Measurements from ENCODE around the gene PAWR. TPM values are rescaled to one million over a fixed set of nuclear protein-coding genes. Genes with fewer than 3 reads are reported as not detected.
"Not testable (repeated sequence)": the region's sequence is repeated elsewhere in the genome, so short reads cannot be mapped to it uniquely, and the experiment has no call there.

The PAWR gene
- total and polyA plus RNA-seq, 2 donors from 2014 or later, result 30.7 to 69.2 TPM

GRCh38 chr12:79650440-79650839 is 40.3 kb downstream of the PAWR start:
- intact Hi-C loops (cut with DNase I), result no loop called here
- no peak overlapping the region for H3K9ac ChIP-seq (ENCODE audit: low read length in 3 of 3)

GRCh38 chr12:79648881-79649280 is 41.9 kb downstream of the PAWR start:
- Histone ChIP-seq H3K4me1 (ENCODE audit: control insufficient read depth in 2 of 3, insufficient read depth in 2 of 3, low read depth in 1 of 3, low read length in 3 of 3) (peaks cover 0 to 9% (median 5%) of the 10 kb centered on the region in 3 donors), H3K9ac (ENCODE audit: low read length in 3 of 3) (no peak overlapping the region), H3K9me3 (ENCODE audit: control insufficient read depth in 2 of 3, insufficient read depth in 1 of 3, low read length in 3 of 3) (no peaks in the 10 kb centered on the region), H3K4me3 (ENCODE audit: low read length in 3 of 3) (no peak overlapping the region), H3K27ac (ENCODE audit: low read depth in 2 of 2, low read length in 2 of 2) (no peak overlapping the region), H3K27me3 (ENCODE audit: control insufficient read depth, insufficient read depth, low read length) (no peaks in the 10 kb centered on the region), H3K36me3 (ENCODE audit: control insufficient read depth in 2 of 3, insufficient read depth in 3 of 3, low read length in 3 of 3) (no peaks in the 10 kb centered on the region)
- FAIRE-seq (no peak), DNase-seq (peak in 2 of 5 donors; percentile 13 to 26)
- intact Hi-C loops (cut with DNase I), result no loop called here
- TF ChIP-seq CTCF (IDR thresholded peaks at IDR 0.05; ENCODE audit: borderline replicate concordance, extremely low read depth, insufficient read depth), result no peak

More at GRCh38 chr12:79650440-79650839, 40.3 kb downstream of the PAWR start:
- Histone ChIP-seq H3K36me3 (ENCODE audit: control insufficient read depth in 2 of 3, insufficient read depth in 3 of 3, low read length in 3 of 3) (no peaks in the 10 kb centered on the region), H3K9me3 (ENCODE audit: control insufficient read depth in 2 of 3, insufficient read depth in 1 of 3, low read length in 3 of 3) (no peaks in the 10 kb centered on the region), H3K27ac (ENCODE audit: low read depth in 2 of 2, low read length in 2 of 2) (no peak overlapping the region), H3K4me1 (ENCODE audit: control insufficient read depth in 2 of 3, insufficient read depth in 2 of 3, low read depth in 1 of 3, low read length in 3 of 3) (peaks cover 0 to 5% (median 0%) of the 10 kb centered on the region in 3 donors), H3K4me3 (ENCODE audit: low read length in 3 of 3) (no peak overlapping the region), H3K27me3 (ENCODE audit: control insufficient read depth, insufficient read depth, low read length) (no peaks in the 10 kb centered on the region)
- TF ChIP-seq CTCF (IDR thresholded peaks at IDR 0.05; ENCODE audit: borderline replicate concordance, extremely low read depth, insufficient read depth), result no peak
- DNase-seq (no peak), FAIRE-seq (no peak)

- H3K27me3 ChIP-seq (ENCODE audit: control insufficient read depth, insufficient read depth, low read length); FAIRE-seq; H3K36me3 ChIP-seq (ENCODE audit: control insufficient read depth in 2 of 3, insufficient read depth in 3 of 3, low read length in 3 of 3); H3K4me1 ChIP-seq (ENCODE audit: control insufficient read depth in 2 of 3, insufficient read depth in 2 of 3, low read depth in 1 of 3, low read length in 3 of 3); intact Hi-C loops (cut with DNase I); H3K9ac ChIP-seq (ENCODE audit: low read length in 3 of 3); DNase-seq; H3K9me3 ChIP-seq (ENCODE audit: control insufficient read depth in 2 of 3, insufficient read depth in 1 of 3, low read length in 3 of 3); H3K27ac ChIP-seq (ENCODE audit: low read depth in 2 of 2, low read length in 2 of 2); H3K4me3 ChIP-seq (ENCODE audit: low read length in 3 of 3): not testable (repeated sequence)
Observed at GRCh38 chr12:79646843-79647242, 43.9 kb downstream of the PAWR start.

GRCh38 chr12:79645235-79645630 is 45.5 kb downstream of the PAWR start:
- Histone ChIP-seq H3K4me3 (ENCODE audit: low read length in 3 of 3) (no peak overlapping the region), H3K9me3 (ENCODE audit: control insufficient read depth in 2 of 3, insufficient read depth in 1 of 3, low read length in 3 of 3) (no peaks in the 10 kb centered on the region), H3K27ac (ENCODE audit: low read depth in 2 of 2, low read length in 2 of 2) (no peak overlapping the region), H3K4me1 (ENCODE audit: control insufficient read depth in 2 of 3, insufficient read depth in 2 of 3, low read depth in 1 of 3, low read length in 3 of 3) (peaks cover 0 to 9% (median 5%) of the 10 kb centered on the region in 3 donors), H3K36me3 (ENCODE audit: control insufficient read depth in 2 of 3, insufficient read depth in 3 of 3, low read length in 3 of 3) (no peaks in the 10 kb centered on the region), H3K27me3 (ENCODE audit: control insufficient read depth, insufficient read depth, low read length) (no peaks in the 10 kb centered on the region), H3K9ac (ENCODE audit: low read length in 3 of 3) (no peak overlapping the region)
- no peak for DNase-seq
- intact Hi-C loops (cut with DNase I), result no loop called here
- FAIRE-seq, result no peak
- no peak for TF ChIP-seq CTCF (IDR thresholded peaks at IDR 0.05; ENCODE audit: borderline replicate concordance, extremely low read depth, insufficient read depth)

Data from kidney (tissue), 14 donors.